HG03457 (cell line): ENCODE results near the gene ATG4B.
"Not testable (repeated sequence)": the region's sequence is repeated elsewhere in the genome, so short reads cannot be mapped to it uniquely, and the experiment has no call there.

Source experiments
- ATAC-seq: cut with Tn5 transposase; IDR thresholded peaks from one replicate; pipeline ENCODE4 v1.9.1; 2021; ENCODE audit warnings: moderate number of reproducible peaks; ENCODE audit not compliant: unreplicated experiment

Gene ATG4B

DNA sequence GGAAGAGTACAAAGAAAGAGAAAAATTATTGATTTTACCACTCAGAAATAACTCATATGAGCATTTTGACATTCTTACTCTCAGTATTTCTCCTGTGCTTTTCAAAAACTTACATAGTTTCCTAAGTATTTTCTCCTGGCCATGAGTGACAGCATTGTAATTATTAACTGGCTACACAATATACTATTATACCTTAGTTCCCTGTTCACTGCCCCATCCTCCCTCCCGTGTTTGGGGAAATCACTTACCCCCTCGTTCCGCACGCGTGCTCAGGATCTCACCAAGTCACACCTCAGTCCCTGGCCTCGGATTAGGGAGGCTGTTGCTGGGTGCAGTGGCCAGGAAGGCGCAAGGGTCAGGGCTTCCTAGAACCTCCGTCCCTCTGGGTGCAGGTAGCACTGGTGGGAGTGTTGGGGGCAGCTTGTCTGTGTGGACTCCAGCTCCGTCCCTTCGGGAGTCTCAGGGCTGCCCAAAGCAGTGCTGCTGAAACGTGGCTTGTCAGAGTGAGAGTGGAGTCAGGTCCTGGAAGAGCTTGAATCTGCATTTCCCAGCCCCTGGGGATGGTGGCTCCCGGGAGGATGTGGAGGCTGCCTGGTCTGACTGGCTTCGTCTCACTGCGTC lies 23.2 kb downstream of the ATG4B start:
- no peak for ATAC-seq

DNA sequence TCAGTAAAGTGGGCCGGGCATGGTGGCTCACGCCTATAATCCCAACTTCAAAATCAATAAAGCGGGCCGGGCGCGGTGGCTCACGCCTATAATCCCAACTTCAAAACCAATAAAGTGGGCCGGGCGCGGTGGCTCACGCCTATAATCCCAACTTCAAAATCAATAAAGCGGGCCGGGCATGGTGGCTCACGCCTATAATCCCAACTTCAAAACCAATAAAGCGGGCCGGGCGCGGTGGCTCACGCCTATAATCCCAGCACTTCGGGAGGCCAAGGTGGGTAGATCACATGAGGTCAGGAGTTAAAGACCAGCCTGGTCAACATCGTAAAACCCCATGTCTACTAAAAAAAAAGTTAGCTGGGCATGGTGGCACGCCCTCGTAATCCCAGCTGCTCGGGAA lies 25.2 kb downstream of the ATG4B start:
- ATAC-seq, result not testable (repeated sequence)

DNA sequence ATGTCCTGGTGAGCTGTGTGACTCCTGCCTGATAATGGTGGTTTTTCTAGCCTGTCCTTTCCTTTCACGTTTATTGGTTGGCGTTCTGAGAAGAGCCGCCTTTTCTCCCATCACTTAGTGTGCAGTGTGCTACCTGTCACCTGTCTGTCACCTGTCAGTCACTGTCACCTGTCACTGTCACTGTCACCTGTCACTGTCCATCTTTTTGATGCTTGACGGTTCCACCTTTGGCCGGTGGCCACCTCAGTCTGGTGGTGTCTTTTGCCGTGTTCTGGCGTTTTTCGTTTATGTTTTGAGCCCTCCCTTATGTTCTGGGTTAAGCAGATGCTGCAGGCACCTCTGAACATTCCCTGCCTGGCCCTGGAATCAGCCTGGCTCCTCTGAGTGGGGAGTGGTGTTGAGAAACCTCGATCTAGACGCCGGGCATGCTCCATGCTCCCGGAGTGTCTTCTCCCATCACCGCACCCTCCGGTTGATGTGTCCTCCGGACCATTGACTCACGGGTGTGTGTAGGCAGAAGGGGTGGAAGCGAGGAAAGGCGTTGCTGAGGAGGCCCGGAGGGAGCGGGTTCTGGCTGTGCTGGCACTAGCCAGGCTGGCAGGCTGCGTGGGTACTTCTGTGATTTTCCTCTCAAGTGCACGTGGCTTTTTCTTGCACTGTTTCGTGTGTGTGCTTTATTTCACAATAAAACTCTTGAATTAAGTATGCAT lies 28.4 kb downstream of the ATG4B start:
- no peak for ATAC-seq

DNA sequence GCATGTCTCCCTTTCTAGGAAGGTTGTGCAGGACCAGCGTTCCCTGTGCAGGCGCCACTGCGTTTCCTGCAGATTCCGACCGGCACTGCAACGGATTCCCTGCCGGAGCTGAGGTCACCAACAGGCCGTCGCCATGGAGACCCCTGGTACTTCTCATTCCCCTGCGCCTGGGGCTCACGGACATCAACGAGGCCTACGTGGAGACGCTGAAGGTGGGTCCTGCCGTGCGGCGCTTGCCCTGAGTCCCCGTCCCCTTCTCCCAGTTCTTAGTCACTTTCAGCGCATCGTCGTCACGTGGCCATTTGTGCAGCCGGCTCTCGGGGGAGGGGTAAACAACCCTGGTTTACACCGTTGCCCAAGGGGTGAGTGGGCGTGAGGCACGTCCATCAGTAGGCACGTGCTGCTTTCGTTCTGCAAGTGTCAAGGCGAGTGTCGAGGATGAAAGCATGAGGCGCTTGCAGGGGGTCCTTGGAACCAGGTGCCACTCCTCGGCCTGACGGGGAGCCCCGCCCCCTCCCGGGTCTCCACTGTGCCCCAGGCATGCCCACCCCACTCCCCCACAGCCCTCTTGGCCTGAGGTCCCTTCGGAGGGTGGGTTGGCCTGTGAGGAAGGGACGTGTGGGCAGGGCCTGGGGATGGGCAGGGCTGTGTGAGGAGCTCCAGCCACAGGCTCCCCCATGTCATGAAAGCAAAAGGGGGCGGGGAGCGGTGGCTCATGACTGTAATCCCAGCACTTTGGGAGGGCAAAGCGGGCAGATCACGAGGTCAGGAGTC lies 29.3 kb downstream of the ATG4B start:
- ATAC-seq, result no peak

DNA sequence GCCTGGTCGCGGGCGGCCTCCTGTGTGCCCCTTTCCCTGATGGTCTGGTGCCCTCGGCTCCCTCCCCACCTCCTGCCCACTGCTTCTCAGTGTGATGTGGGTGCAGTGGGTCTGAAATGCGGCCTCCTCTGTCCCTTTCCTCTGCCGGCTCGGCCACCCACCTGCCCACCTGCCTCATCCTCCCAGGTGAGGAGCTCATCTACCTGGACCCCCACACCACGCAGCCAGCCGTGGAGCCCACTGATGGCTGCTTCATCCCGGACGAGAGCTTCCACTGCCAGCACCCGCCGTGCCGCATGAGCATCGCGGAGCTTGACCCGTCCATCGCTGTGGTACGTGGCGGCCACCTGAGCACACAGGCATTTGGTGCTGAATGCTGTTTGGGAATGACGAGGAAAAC lies 30.9 kb downstream of the ATG4B start:
- ATAC-seq, result no peak

DNA sequence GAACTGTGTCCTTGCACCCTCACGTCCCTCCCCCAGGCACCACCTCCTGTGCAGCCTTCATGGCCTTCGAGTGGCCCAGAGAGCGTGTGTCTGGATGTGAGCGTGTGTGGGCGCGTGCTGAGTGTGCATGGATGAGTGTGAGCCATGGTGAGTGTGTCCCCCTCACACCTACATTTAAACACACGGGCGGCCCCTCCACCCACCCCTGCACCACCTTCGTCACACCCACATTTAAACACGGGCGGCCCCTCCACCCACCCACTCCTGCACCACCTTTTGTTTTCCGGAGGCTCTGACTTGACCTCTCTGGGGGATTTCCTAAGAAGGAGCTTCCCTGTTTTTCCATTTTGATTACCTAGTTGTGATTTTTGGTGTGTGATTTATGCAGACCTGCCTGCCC lies 31.3 kb downstream of the ATG4B start:
- no peak for ATAC-seq

DNA sequence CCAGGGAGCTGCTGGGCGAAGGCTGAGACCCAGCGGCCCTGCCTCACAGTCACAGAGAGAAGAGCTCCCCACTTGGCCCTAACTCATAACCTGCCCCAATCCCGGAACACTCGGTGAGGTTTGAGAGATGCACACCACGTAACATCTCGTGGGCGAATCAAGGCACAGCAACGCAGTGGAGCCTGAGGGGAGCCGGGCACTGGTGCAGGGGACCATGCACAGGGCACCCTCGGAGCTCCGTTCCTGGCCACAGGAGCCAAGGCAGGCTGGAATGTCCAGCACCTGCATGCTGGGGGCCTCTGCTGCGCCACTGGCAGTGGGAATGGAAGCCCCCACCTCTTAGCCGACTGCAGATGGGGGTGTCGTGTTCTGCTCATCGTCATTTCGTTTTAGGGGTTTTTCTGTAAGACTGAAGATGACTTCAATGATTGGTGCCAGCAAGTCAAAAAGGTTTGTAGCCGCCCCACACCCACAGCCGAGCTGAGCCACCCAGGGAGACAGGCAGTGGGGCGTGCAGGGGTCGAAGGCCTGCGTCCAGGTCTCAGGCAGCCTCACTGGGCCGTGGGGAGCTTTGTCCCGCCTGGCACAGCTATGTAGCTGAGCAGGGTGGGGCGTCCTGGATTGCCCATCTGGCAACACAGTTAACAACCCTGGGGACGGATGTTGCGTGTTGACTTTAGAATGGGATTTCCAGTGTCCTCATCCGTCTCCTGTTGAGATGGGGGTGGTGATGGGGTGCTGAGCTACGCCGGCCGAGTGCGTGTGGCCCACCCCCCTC lies 33.0 kb downstream of the ATG4B start:
- ATAC-seq, result no peak

- no peak for ATAC-seq
Measured at GRCh38 chr2:241671457-241672240, 34.2 kb downstream of the ATG4B start.

DNA sequence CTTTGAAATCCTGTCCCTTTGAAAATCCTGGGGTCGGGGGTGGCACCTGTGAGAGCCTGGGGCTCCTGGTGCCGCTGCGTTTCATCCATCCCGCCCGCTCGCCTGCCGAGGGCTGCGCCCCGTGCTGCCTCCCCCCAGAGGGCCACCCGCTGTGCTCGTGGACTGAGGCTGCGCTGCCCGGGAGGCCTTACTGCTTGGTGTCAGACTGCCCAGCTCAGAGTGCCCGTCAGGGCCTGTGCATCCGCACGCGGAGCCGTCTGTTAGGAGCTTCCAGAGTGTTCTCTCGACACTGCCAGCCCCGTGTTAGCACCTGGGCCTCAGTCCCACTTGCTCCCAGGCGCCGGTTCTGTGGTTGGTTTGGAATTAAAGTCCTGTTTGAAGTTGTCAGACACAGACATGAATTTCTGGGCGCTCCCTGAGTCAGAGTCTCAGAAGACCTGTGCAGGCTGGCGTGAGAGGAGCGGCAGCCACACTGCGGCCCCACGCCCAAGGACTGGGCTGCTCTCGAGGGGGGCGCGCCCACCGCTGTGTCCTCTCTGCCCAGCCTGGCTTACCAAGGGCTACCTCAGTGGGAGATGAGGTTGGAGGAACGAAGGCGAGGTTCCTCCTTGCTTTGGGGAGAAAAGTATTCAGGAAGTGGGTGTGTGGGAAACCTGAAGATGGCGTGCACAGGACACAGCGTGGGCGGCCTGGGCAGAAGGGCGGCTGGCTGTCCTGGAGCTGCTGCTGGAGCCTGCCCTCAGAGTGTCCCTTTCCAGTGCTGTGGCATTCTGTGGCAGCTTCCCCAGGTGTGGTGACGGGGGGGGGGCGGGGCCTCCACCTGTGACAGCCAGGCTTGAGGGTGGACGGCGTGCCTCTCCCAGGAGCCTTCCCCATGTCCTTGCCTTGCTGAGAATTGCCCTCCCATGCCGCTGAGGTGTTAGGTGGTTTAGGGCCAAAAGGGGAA lies 35.0 kb downstream of the ATG4B start:
- no peak for ATAC-seq

GRCh38 chr2:241673189-241673663 lies 35.7 kb downstream of the ATG4B start:
- no peak for ATAC-seq

- no peak for ATAC-seq
Measured at GRCh38 chr2:241673797-241674725, 36.6 kb downstream of the ATG4B start.

- ATAC-seq, result no peak
Measured at GRCh38 chr2:241675885-241676284, 38.4 kb downstream of the ATG4B start.

GRCh38 chr2:241676665-241677064 lies 39.2 kb downstream of the ATG4B start:
- no peak for ATAC-seq

- no peak for ATAC-seq
Measured at GRCh38 chr2:241677392-241677791, 39.9 kb downstream of the ATG4B start.

- ATAC-seq, result no peak
Measured at GRCh38 chr2:241678307-241678706, 40.8 kb downstream of the ATG4B start.

DNA sequence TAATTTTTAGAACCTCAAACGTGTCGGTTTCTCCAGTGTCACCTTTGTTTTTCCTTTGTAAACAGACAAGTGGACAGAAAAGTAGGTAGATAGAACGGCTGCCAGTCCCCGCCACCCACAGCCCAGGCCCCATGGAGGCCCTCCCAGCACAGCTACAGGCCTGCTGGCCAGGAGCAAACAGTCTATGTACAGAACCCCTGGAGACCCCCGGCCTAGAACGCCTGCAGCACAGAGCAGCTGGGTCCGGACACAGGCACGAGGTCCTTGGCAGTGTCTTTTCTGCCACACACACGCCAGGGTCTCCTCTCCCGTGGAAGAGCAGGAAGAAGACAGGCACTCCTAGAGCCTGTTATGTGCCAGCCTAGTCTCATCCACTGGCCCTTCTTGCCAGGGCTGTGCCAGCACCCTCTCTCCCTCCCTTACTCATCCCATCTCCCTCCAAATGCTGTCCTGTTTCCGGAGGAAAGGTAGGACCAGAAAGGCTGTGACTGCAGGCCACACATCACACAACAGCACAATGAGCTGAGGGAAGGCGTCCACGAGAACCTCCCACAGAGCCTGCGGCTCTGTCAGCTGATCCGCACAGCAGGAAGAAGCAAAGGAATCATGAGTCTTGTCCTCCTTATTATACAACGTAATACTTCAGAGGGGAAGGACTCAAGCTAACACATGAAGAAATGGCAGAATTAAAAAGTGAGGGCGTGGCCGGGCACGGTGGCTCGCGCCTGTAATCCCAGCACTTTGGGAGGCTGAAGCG lies 41.5 kb downstream of the ATG4B start:
- ATAC-seq, result no peak

DNA sequence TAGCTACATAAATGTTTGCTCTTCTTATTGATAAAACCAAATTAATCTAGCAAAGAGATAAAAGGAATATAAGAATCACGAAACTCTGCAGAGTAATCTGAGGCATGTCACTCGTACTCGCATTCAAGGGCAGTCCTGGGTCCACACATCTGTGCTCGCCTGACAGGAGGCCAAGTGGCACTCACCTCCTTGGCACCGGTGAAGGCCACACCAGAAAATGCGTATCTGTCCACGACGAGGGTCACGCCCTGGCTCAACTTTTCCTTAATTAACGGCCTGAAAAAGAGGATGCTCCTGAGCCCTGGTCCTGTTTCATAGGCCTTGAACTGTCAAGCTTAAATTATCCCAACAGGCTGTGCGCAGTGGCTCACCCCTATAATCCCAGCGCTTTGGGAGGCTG lies 42.6 kb downstream of the ATG4B start:
- ATAC-seq, result no peak
